B cell (primary cell): ENCODE results near the gene RAPH1. TPM values are rescaled to one million over a fixed set of nuclear protein-coding genes. Genes with fewer than 3 reads are reported as not detected.

Experiments
- ATAC-seq: fragments of 200-7000 bp; cut with Tn5 transposase; one replicate; pipeline ENCODE4 v1.10.0; 2021; ENCODE audit warnings: low read depth, mild to moderate bottlenecking, moderate number of reproducible peaks, moderate library complexity
- CTCF ChIA-PET: fragments of 350-600 bp; sonication (Branson Sonifier 250); formaldehyde crosslinking; loops from one replicate; lab custom pipeline; 2021; ENCODE audit warnings: antibody characterized with exemption, inconsistent platforms; lab: Charles Lee
- POLR2A ChIA-PET: fragments of 350-600 bp; sonication (Branson Sonifier 250); formaldehyde crosslinking; loops from one replicate; lab custom pipeline; 2021; ENCODE audit warnings: antibody characterized with exemption; lab: Charles Lee
- DNase-seq: peaks from one replicate; pipeline ENCODE4 v3.0.0; 2013
- H2AFZ ChIP-seq: 2 replicates; pipeline ENCODE4 v1.6.1; 2012; ENCODE audit warnings: mild to moderate bottlenecking, low read depth, low read length; ENCODE audit not compliant: insufficient read depth, poor library complexity, severe bottlenecking
- H3K27ac ChIP-seq, 2 donors: 1 replicate in 1 of 2; 2 replicates in 1 of 2; pipeline ENCODE4 v1.5.1; 2012 to 2013; ENCODE audit warnings: low read length in 2 of 2, mild to moderate bottlenecking in 2 of 2, moderate library complexity in 1 of 2
- H3K27me3 ChIP-seq, 4 experiments: fragments of 200-600 bp in 1 of 4; sonication (generic) in 1 of 4; replicated peaks in 1 of 4; 1 replicate in 2 of 4; 2 replicates in 2 of 4; pipeline versions ENCODE4 v1.6.1 to v1.7.0; 2013 to 2016; ENCODE audit warnings: low read length in 3 of 4, mild to moderate bottlenecking in 2 of 4, mixed read lengths in 1 of 4, moderate library complexity in 1 of 4; ENCODE audit not compliant: insufficient read depth in 4 of 4, control insufficient read depth in 3 of 4; ENCODE audit errors: control extremely low read depth in 1 of 4
- H3K36me3 ChIP-seq, 2 experiments: replicated peaks in 1 of 2; 1 replicate in 1 of 2; 2 replicates in 1 of 2; pipeline versions ENCODE4 v1.6.1 to v1.7.1; 2013; ENCODE audit warnings: low read length in 1 of 2; ENCODE audit not compliant: insufficient read depth in 2 of 2, control insufficient read depth in 1 of 2; ENCODE audit errors: control extremely low read depth in 1 of 2, extremely low read depth in 1 of 2
- H3K4me1 ChIP-seq, 2 donors: fragments of 200-600 bp in 1 of 2; sonication (generic) in 1 of 2; 1 replicate in 1 of 2; 2 replicates in 1 of 2; pipeline versions ENCODE4 v1.5.1 to v1.6.1; 2013 to 2017; ENCODE audit warnings: low read length in 2 of 2; ENCODE audit not compliant: control insufficient read depth in 2 of 2, insufficient read depth in 2 of 2
- H3K4me2 ChIP-seq: replicated peaks from 2 replicates; pipeline ENCODE3; 2012; ENCODE audit warnings: mild to moderate bottlenecking, low read depth, low read length; ENCODE audit not compliant: poor library complexity, severe bottlenecking
- H3K4me3 ChIP-seq, 5 experiments: fragments of 200-600 bp in 1 of 5; sonication (generic) in 1 of 5; 1 replicate in 3 of 5; 2 replicates in 2 of 5; pipeline versions ENCODE4 v1.5.1 to v1.7.0; 2011 to 2016; ENCODE audit warnings: low read length in 4 of 5, mild to moderate bottlenecking in 4 of 5, low read depth in 2 of 5, control low read depth in 1 of 5, moderate library complexity in 1 of 5; ENCODE audit not compliant: insufficient read depth in 1 of 5; ENCODE audit errors: control extremely low read depth in 1 of 5, extremely low read depth in 1 of 5
- H3K79me2 ChIP-seq: fragments of 200-600 bp; sonication (generic); one replicate; pipeline ENCODE4 v1.6.0; 2016; ENCODE audit warnings: low read length; ENCODE audit not compliant: control insufficient read depth, insufficient read depth
- H3K9ac ChIP-seq: fragments of 200-600 bp; sonication (generic); 2 replicates; pipeline ENCODE4 v1.6.1; 2017; ENCODE audit warnings: mild to moderate bottlenecking, low read length, moderate library complexity
- H3K9me3 ChIP-seq, 3 donors: one replicate each; pipeline versions ENCODE4 v1.6.1 to v1.7.1; 2013; ENCODE audit warnings: low read length in 2 of 3; ENCODE audit not compliant: control insufficient read depth in 2 of 3, insufficient read depth in 1 of 3; ENCODE audit errors: control extremely low read depth in 1 of 3
- H4K20me1 ChIP-seq: 2 replicates; pipeline ENCODE4 v1.6.0; 2012; ENCODE audit warnings: mild to moderate bottlenecking, low read length; ENCODE audit not compliant: insufficient read depth, control insufficient read depth, poor library complexity, severe bottlenecking
- H3K27ac Mint-ChIP-seq: one replicate; pipeline ENCODE4 v1.8.0; 2021; ENCODE audit warnings: mixed read lengths
- H3K27me3 Mint-ChIP-seq: one replicate; pipeline ENCODE4 v1.8.0; 2021; ENCODE audit warnings: mixed read lengths
- H3K4me1 Mint-ChIP-seq: one replicate; pipeline ENCODE4 v1.8.0; 2021; ENCODE audit warnings: mixed read lengths
- H3K4me3 Mint-ChIP-seq: one replicate; pipeline ENCODE4 v1.8.0; 2021; ENCODE audit warnings: mixed read lengths
- H3K9me3 Mint-ChIP-seq: one replicate; pipeline ENCODE4 v1.8.0; 2022; ENCODE audit warnings: mixed read lengths; ENCODE audit not compliant: insufficient read depth
- CTCF ChIP-seq: fragments of 200-600 bp; IDR thresholded peaks from one replicate; pipeline ENCODE4 v1.8.0; 2022; ENCODE audit warnings: antibody characterized with exemption, mild to moderate bottlenecking
- EZH2 ChIP-seq: IDR thresholded peaks from 2 replicates; pipeline ENCODE4 v1.6.1; 2012; ENCODE audit warnings: borderline replicate concordance, low read depth, mild to moderate bottlenecking, moderate library complexity, low read length; ENCODE audit not compliant: insufficient read depth, poor library complexity, severe bottlenecking
- WGBS: methylation state at CpG from one replicate; pipeline ENCODE4 v1.1.5; 2013; ENCODE audit warnings: missing lambda C conversion rate; ENCODE audit not compliant: insufficient coverage; 5-methylcytosine and 5-hydroxymethylcytosine counted together
- intact Hi-C: fragments of 100-400 bp; cut with micrococcal nuclease; formaldehyde crosslinking; loops from one replicate; pipeline ENCODE4 v1.10.0; 2022
- polyA plus RNA-seq: library from polyadenylated mRNA; depleted of rRNA; stranded (reverse); fragments of >200 nt; gene quantifications from 2 replicates; pipeline ENCODE4 v1.2.3, GENCODE V29; 2012
- total RNA-seq, 2 donors: library from RNA; stranded (reverse); fragments of 120-200 nt in 1 of 2; gene quantifications; 1 replicate in 1 of 2; 2 replicates in 1 of 2; pipeline versions ENCODE4 v1.2.3 to v1.2.4, GENCODE V29; 2013 to 2022

Gene RAPH1
- total and polyA plus RNA-seq, 2 donors (not counting 1 experiment from before 2014, with no cell fraction given): 0.13 TPM; not detected in 1

DNA sequence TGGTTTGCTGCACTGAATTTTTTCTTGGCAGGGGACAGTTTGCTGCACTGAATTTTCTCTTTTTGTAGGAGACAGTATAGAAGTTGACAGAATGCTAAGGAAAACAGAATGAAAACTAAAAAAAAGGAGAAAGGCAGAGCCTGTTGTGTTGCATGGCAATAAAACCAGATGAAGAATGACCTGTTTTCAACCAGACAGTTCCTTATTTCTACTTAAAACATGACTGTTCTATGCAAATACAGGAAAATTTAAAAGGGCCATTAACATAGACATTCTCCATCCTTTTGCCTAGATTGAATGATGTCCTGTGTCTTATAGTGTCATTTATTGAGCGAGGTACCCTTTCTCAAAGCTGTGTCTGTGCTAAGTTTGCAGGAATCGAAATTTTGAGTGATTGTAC is 173.6 kb downstream of the RAPH1 start:
- no peaks in the 10 kb centered on the region for H3K79me2 ChIP-seq
- H3K27ac ChIP-seq: no peak overlapping the region
- H2AFZ ChIP-seq: no peak overlapping the region
- H3K4me1 ChIP-seq: no peaks in the 10 kb centered on the region
- no peak overlapping the region for H3K9ac ChIP-seq
- no peak for ATAC-seq
- peaks cover 0 to 1% (median 0%) of the 10 kb centered on the region in 3 donors for H3K9me3 ChIP-seq
- H4K20me1 ChIP-seq: no peaks in the 10 kb centered on the region
- TF ChIP-seq EZH2: no peak
- no peak for TF ChIP-seq CTCF
- Mint-ChIP-seq H3K4me1 (peaks cover 10% of the 10 kb centered on the region), H3K27me3 (no peaks in the 10 kb centered on the region), H3K27ac (no peak overlapping the region), H3K9me3 (no peaks in the 10 kb centered on the region), H3K4me3 (no peak overlapping the region)
- no peak overlapping the region for H3K4me2 ChIP-seq
- intact Hi-C loops: no loop called here
- no peak overlapping the region for H3K4me3 ChIP-seq
- DNase-seq: no peak
- no peaks in the 10 kb centered on the region for H3K36me3 ChIP-seq
- WGBS: no CpG with 5 or more reads among the region's 2 CpGs
- ChIA-PET CTCF (no interaction called here), POLR2A (no interaction called here)
- no peaks in the 10 kb centered on the region for H3K27me3 ChIP-seq

DNA sequence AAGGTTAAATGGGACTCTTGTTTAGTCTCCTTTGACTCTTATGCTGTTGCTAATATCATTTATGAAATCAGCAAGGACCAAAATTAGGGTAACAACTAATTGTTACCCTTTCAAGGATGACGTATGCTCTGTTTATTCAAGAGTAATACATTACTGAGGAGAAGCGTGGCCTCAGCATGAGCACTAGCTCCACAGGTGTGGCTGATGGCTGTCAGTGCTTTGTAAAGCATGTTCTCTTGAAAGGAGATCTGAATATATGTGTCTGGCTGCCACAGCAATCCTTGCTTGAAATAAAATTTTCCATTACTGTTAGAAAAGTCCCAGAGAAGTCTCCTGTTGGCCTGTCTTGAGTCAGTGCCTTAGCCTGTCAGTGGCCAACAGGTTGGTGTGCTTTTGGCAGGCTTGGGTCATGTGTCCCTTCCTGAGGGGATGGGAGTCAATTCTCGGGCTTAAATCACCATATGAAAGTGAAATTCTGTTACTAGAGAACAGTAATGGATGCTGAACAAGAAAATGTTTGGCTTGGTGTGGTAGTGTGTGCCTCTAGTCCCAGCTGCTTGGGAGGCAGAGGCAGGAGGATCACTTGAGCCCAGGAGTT is 174.2 kb downstream of the RAPH1 start:
- H3K79me2 ChIP-seq: no peaks in the 10 kb centered on the region
- POLR2A ChIA-PET: no interaction called here
- H3K9me3 Mint-ChIP-seq: no peaks in the 10 kb centered on the region
- 100% methylated on average over 3 of the region's 3 CpGs for WGBS
- peaks cover 0 to 1% (median 0%) of the 10 kb centered on the region in 3 donors for H3K9me3 ChIP-seq
- H3K4me3 Mint-ChIP-seq: no peak overlapping the region
- no peaks in the 10 kb centered on the region for H3K27me3 ChIP-seq
- intact Hi-C loops: no loop called here
- DNase-seq: no peak
- H4K20me1 ChIP-seq: no peaks in the 10 kb centered on the region
- no peaks in the 10 kb centered on the region for H3K4me1 ChIP-seq
- no peak overlapping the region for H3K27ac ChIP-seq
- no peak for ATAC-seq
- H3K4me3 ChIP-seq: no peak overlapping the region
- H3K4me1 Mint-ChIP-seq: peaks cover 10% of the 10 kb centered on the region
- no peak overlapping the region for H2AFZ ChIP-seq
- H3K27ac Mint-ChIP-seq: no peak overlapping the region
- H3K36me3 ChIP-seq: no peaks in the 10 kb centered on the region
- no peak overlapping the region for H3K4me2 ChIP-seq
- no peaks in the 10 kb centered on the region for H3K27me3 Mint-ChIP-seq
- CTCF ChIA-PET: no interaction called here
- no peak overlapping the region for H3K9ac ChIP-seq
- TF ChIP-seq CTCF: no peak
- TF ChIP-seq EZH2: no peak
